CD4-positive, alpha-beta memory T cell (primary cell): ENCODE results near the gene ZNF302. TPM values are rescaled to one million over a fixed set of nuclear protein-coding genes. Genes with fewer than 3 reads are reported as not detected.

Source experiments
- CTCF ChIA-PET: fragments of 350-600 bp; sonication (Branson Sonifier 250); formaldehyde crosslinking; loops from one replicate; lab custom pipeline; 2021; ENCODE audit warnings: inconsistent platforms; ENCODE audit not compliant: partially characterized antibody; lab: Charles Lee
- POLR2A ChIA-PET: fragments of 350-600 bp; sonication (Branson Sonifier 250); formaldehyde crosslinking; loops from one replicate; lab custom pipeline; 2021; ENCODE audit not compliant: partially characterized antibody; lab: Charles Lee
- DNase-seq, 5 donors: peaks; one replicate each; pipeline versions ENCODE4 v3.0.0 to v3.0.0-alpha.2; 2020 to 2022; ENCODE audit warnings: mixed read lengths in 1 of 5
- H3K27ac ChIP-seq: one replicate; pipeline ENCODE4 v1.7.0; 2013; ENCODE audit warnings: low read depth, low read length
- H3K27me3 ChIP-seq: 2 replicates; pipeline ENCODE4 v1.7.0; 2013; ENCODE audit warnings: mild to moderate bottlenecking, low read length, moderate library complexity; ENCODE audit not compliant: insufficient read depth
- H3K36me3 ChIP-seq: 2 replicates; pipeline ENCODE4 v1.7.0; 2013; ENCODE audit warnings: mild to moderate bottlenecking, low read length, moderate library complexity; ENCODE audit not compliant: insufficient read depth
- H3K4me1 ChIP-seq: 2 replicates; pipeline ENCODE4 v1.7.0; 2013; ENCODE audit warnings: mild to moderate bottlenecking, low read length, moderate library complexity; ENCODE audit not compliant: insufficient read depth
- H3K4me3 ChIP-seq, 2 donors: one replicate each; pipeline ENCODE4 v1.7.0; 2013; ENCODE audit warnings: low read length in 2 of 2, mild to moderate bottlenecking in 1 of 2
- H3K9me3 ChIP-seq, 2 donors: one replicate each; pipeline ENCODE4 v1.7.0; 2013; ENCODE audit warnings: low read length in 2 of 2, control low read depth in 1 of 2; ENCODE audit not compliant: control insufficient read depth in 1 of 2
- H3K27ac Mint-ChIP-seq, 7 donors: one replicate each; pipeline ENCODE4 v1.8.0; 2020 to 2021; ENCODE audit warnings: mixed read lengths in 7 of 7, mild to moderate bottlenecking in 6 of 7, inconsistent platforms in 3 of 7, moderate library complexity in 3 of 7
- H3K27me3 Mint-ChIP-seq, 2 donors: one replicate each; pipeline ENCODE4 v1.8.0; 2020 to 2021; ENCODE audit warnings: mixed read lengths in 2 of 2
- H3K36me3 Mint-ChIP-seq, 2 donors: one replicate each; pipeline ENCODE4 v1.8.0; 2020 to 2021; ENCODE audit warnings: mixed read lengths in 2 of 2, inconsistent platforms in 1 of 2, mild to moderate bottlenecking in 1 of 2
- H3K4me1 Mint-ChIP-seq, 4 donors: one replicate each; pipeline ENCODE4 v1.8.0; 2020 to 2021; ENCODE audit warnings: mixed read lengths in 4 of 4, mild to moderate bottlenecking in 1 of 4
- H3K4me3 Mint-ChIP-seq, 8 donors: one replicate each; pipeline ENCODE4 v1.8.0; 2020 to 2021; ENCODE audit warnings: mixed read lengths in 8 of 8, mild to moderate bottlenecking in 7 of 8, moderate library complexity in 6 of 8, inconsistent platforms in 3 of 8
- H3K9me3 Mint-ChIP-seq, 8 donors: one replicate each; pipeline ENCODE4 v1.8.0; 2020 to 2021; ENCODE audit warnings: mixed read lengths in 8 of 8, mild to moderate bottlenecking in 5 of 8, inconsistent platforms in 3 of 8, moderate library complexity in 1 of 8
- intact Hi-C: fragments of 100-400 bp; cut with micrococcal nuclease; formaldehyde crosslinking; loops from one replicate; pipeline ENCODE4 v1.15.1; 2023
- polyA plus RNA-seq, 2 donors: library from polyadenylated mRNA; unstranded; fragments of 300-500 nt; fragmentation: Illumina TruSeq; gene quantifications; one replicate each; pipeline ENCODE4 v1.2.3, GENCODE V29; 2021
- total RNA-seq, 2 experiments: library from RNA; stranded (reverse); gene quantifications; one replicate each; pipeline ENCODE4 v1.2.3, GENCODE V29; 2021

ZNF302 gene
- 10 to 100 TPM; 50.8 to 53.3 TPM for total RNA-seq
- 10 to 100 TPM; 18.2 to 19.4 TPM for polyA plus RNA-seq

DNA sequence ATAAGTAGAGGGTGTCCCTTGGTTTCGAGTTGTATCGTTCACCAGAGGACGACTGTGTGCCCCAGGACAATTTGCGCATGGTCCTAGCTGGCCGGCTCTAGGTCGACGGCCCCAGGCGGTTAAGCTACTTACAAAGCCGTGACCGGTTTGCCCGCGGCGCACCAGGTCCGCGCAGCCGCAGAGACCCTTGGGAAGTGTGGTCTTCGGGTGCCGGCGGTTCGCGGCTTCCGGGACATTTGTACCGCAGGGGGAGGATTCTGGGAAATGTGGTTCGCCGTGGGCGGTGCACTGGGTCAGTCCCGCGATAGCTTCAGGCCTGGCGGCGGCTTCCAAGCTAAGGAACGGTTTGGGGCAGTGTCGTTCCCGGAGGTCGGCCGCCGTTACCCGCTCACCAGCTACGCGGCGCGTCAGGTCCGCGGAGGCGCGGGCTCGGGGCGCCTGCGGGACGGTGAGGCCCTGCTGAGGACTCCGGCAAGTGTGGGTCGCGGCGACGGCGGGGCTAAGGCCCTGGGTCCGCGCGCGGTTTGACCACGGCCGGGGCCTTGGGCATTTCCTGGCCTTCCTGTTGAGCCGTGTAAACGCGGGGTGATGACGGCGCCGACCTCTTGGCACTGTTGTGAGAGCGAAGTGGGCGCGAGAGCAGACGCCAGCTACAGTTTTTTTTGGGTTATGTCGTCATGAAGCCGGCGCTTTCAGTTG lies at the start of gene ZNF302:
TSS of gene ZNF302 (plus strand) at position 293 of the 699 bp plus-strand sequence. CDS start 1,127 bp downstream, outside the sequence.
- peaks cover 18 to 41% (median 23%) of the 10 kb centered on the region in 4 donors for H3K4me1 Mint-ChIP-seq
- peaks cover 0 to 6% of the 10 kb centered on the region in 2 donors for H3K27me3 Mint-ChIP-seq
- peaks cover 43 to 60% of the 10 kb centered on the region in 2 donors for H3K36me3 Mint-ChIP-seq
- ChIA-PET CTCF (interaction anchor here (1.5 to 1.7 kb wide), 4 partner anchors 15 to 56 kb away, joined by 4 to 9 read pairs (median 7); partner anchors contain the start of gene ZNF181), POLR2A (interaction anchor here (0.6 to 3.3 kb wide), 16 partner anchors 9 to 337 kb away, joined by 3 to 26 read pairs (median 4); partner anchors contain the start of genes UBA2, ZNF181 and ZNF792)
- peak within 1 kb of the TSS; percentile 73 to 94 for H3K4me3 ChIP-seq
- H3K36me3 ChIP-seq, result peaks cover 6% of the 10 kb centered on the region
- H3K27me3 ChIP-seq, result no peaks in the 10 kb centered on the region
- peaks cover 3 to 37% (median 28%) of the 10 kb centered on the region in 8 donors for H3K9me3 Mint-ChIP-seq
- peak within 1 kb of the TSS; percentile 95 to 100 (median 99) for H3K4me3 Mint-ChIP-seq
- peaks cover 0 to 3% of the 10 kb centered on the region in 2 donors for H3K9me3 ChIP-seq
- intact Hi-C loops, result loop anchor here (1.0 to 5.0 kb wide), 5 partner anchors 15 to 1070 kb away; partner anchors contain the start of genes LIN37, LSM14A, PSENEN and U2AF1L4
- H3K27ac ChIP-seq, result peak within 1 kb of the TSS; percentile 89
- DNase-seq, result peak; percentile 93 to 95 (median 94)
- peaks cover 21% of the 10 kb centered on the region for H3K4me1 ChIP-seq
- H3K27ac Mint-ChIP-seq, result peak within 1 kb of the TSS; percentile 97 to 100 (median 99)

DNA sequence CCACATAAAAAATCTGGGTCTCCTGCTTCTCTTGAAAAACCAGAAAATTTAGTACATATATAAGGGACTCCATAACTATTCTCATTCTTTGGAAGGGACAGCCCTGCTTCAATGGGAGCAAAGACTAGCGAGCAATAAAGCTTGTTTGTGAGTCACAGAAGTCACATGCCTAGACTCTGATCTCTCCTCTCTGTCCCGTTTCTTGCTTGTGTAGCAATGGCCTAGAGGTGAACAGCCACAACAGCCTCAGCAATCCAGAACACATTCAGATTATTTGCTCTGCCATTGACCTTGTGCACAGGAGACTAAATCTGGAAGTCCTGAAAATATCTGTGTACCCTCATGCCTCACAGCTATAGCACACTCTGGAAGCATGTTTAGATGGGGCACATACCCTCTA lies 43.7 kb upstream of the ZNF302 start:
- Mint-ChIP-seq H3K9me3 (peaks cover 0 to 51% (median 29%) of the 10 kb centered on the region in 8 donors), H3K4me3 (no peak overlapping the region), H3K27ac (no peak overlapping the region), H3K36me3 (peaks cover 12 to 16% of the 10 kb centered on the region in 2 donors), H3K4me1 (no peaks in the 10 kb centered on the region), H3K27me3 (no peaks in the 10 kb centered on the region)
- Histone ChIP-seq H3K4me3 (no peak overlapping the region), H3K36me3 (no peaks in the 10 kb centered on the region), H3K27me3 (no peaks in the 10 kb centered on the region), H3K9me3 (peaks cover 5 to 15% of the 10 kb centered on the region in 2 donors), H3K4me1 (no peaks in the 10 kb centered on the region), H3K27ac (no peak overlapping the region)
- POLR2A ChIA-PET, result no interaction called here
- no peak for DNase-seq
- intact Hi-C loops, result no loop called here
- CTCF ChIA-PET, result no interaction called here

DNA sequence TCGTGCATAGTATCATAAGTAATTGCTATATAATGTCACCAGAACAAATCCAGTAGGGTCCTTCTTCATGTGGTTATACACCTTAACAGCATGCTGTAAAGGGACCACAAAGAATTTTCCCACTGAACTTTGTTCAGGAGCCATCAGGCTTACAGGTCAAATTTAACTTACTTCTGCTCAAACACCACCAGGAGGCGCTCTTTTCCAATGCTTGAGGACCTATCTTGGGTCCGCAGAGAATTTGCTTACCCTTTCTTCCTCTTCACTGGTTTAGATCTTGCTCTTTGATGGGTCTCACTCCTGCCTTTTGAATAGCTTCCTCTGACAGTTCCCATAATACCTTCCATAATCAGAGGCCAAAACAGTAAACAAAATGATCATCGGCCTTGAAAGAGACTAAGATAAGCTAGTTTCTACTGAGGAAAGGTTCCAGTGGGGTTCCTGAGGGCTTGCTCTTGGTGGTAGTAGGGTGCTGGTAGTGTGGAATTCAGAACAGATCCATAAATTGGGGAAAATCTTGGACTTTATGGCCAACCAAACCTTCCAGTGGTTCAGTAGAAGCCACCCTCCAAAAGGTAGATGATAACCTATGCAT lies 37.9 kb upstream of the ZNF302 start:
- intact Hi-C loops, result loop anchor here (1.0 kb wide), 2 partner anchors 24 to 73 kb away; no protein-coding TSS in a partner anchor
- Histone ChIP-seq H3K4me1 (no peaks in the 10 kb centered on the region), H3K9me3 (peaks cover 5 to 10% of the 10 kb centered on the region in 2 donors), H3K4me3 (no peak overlapping the region), H3K27me3 (no peaks in the 10 kb centered on the region), H3K27ac (no peak overlapping the region), H3K36me3 (no peaks in the 10 kb centered on the region)
- H3K4me1 Mint-ChIP-seq, result peaks cover 0 to 3% (median 0%) of the 10 kb centered on the region in 4 donors
- CTCF ChIA-PET, result interaction anchor here (0.6 to 7.2 kb wide), 18 partner anchors 9 to 485 kb away, joined by 3 to 144 read pairs (median 3); partner anchors contain the start of gene ZNF302
- H3K4me3 Mint-ChIP-seq, result no peak overlapping the region
- peak; percentile 52 to 66 (median 62) for DNase-seq
- H3K9me3 Mint-ChIP-seq, result peaks cover 0 to 18% (median 14%) of the 10 kb centered on the region in 8 donors
- H3K36me3 Mint-ChIP-seq, result peaks cover 5 to 12% of the 10 kb centered on the region in 2 donors
- POLR2A ChIA-PET, result no interaction called here
- no peaks in the 10 kb centered on the region for H3K27me3 Mint-ChIP-seq
- no peak overlapping the region for H3K27ac Mint-ChIP-seq

DNA sequence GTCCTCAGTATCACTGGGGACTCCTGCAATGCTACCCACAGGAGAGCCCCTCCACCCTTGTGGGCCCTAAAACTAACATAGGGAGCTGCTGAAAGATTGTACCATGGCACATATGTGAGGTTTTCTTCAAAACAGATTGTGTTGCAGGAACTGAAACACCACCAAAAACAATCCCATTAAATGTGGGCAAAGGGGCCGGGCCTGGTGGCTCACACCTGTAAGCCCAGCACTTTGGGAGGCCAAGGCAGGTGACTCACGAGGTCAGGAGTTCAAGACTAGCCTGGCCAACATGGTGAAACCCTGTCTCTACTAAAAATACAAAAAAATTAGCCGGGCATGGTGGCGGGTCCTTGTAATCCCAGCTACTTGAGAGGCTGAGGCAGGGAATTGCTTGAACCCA lies 35.2 kb upstream of the ZNF302 start:
- intact Hi-C loops, result no loop called here

GRCh38 chr19:34644991-34645461 lies 32.5 kb upstream of the ZNF302 start:
- no peaks in the 10 kb centered on the region for H3K9me3 Mint-ChIP-seq
- H3K4me3 ChIP-seq, result no peak overlapping the region
- intact Hi-C loops, result no loop called here
- POLR2A ChIA-PET, result no interaction called here
- H3K4me1 Mint-ChIP-seq, result no peaks in the 10 kb centered on the region
- no peaks in the 10 kb centered on the region for H3K36me3 Mint-ChIP-seq
- H3K27ac ChIP-seq, result no peak overlapping the region
- no peak for DNase-seq
- CTCF ChIA-PET, result no interaction called here
- no peak overlapping the region for H3K4me3 Mint-ChIP-seq
- H3K27ac Mint-ChIP-seq, result no peak overlapping the region
- no peaks in the 10 kb centered on the region for H3K36me3 ChIP-seq
- no peaks in the 10 kb centered on the region for H3K9me3 ChIP-seq
- no peaks in the 10 kb centered on the region for H3K27me3 Mint-ChIP-seq
- H3K4me1 ChIP-seq, result no peaks in the 10 kb centered on the region
- H3K27me3 ChIP-seq, result no peaks in the 10 kb centered on the region

More for the DNA sequence above, 35.2 kb upstream of the ZNF302 start:
- CTCF ChIA-PET, result interaction anchor here (1.4 to 7.2 kb wide), 3 partner anchors 12 to 68 kb away, joined by 3 to 144 read pairs (median 16); no protein-coding TSS in a partner anchor
- Mint-ChIP-seq H3K36me3 (no peaks in the 10 kb centered on the region), H3K4me1 (peaks cover 0 to 3% (median 0%) of the 10 kb centered on the region in 4 donors), H3K4me3 (no peak overlapping the region), H3K27ac (no peak overlapping the region), H3K27me3 (no peaks in the 10 kb centered on the region), H3K9me3 (no peaks in the 10 kb centered on the region)
- Histone ChIP-seq H3K4me3 (no peak overlapping the region), H3K9me3 (no peaks in the 10 kb centered on the region), H3K36me3 (no peaks in the 10 kb centered on the region), H3K27ac (no peak overlapping the region), H3K27me3 (no peaks in the 10 kb centered on the region), H3K4me1 (no peaks in the 10 kb centered on the region)
- POLR2A ChIA-PET, result no interaction called here
- DNase-seq, result no peak

DNA sequence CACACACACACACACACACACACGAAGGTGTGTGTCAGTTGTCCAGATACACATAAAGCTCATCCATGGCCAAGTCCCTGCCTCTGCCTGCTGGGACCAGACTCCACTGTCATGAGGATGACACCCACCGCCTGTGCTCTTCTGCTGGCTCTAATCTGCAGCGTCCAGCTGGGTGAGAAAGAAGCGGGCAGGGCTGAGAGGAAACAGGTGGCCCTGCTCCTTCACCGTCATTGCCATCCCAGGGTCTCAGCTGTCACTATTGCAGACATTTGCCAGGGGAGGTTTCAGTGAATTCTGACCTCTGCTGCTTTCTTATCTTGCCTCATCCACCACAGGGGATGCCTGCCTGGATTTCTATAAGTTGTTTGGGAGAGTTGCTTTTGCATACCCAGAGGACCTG lies 31.9 kb upstream of the ZNF302 start:
- H3K27me3 ChIP-seq, result no peaks in the 10 kb centered on the region
- no peak overlapping the region for H3K27ac ChIP-seq
- intact Hi-C loops, result no loop called here
- no peaks in the 10 kb centered on the region for H3K9me3 ChIP-seq
- ChIA-PET POLR2A (no interaction called here), CTCF (no interaction called here)
- DNase-seq, result no peak
- no peak overlapping the region for H3K4me3 ChIP-seq
- no peaks in the 10 kb centered on the region for H3K36me3 Mint-ChIP-seq
- no peaks in the 10 kb centered on the region for H3K4me1 ChIP-seq
- H3K27ac Mint-ChIP-seq, result no peak overlapping the region
- peaks cover 0 to under 1% of the 10 kb centered on the region in 2 donors for H3K27me3 Mint-ChIP-seq
- H3K36me3 ChIP-seq, result no peaks in the 10 kb centered on the region
- no peaks in the 10 kb centered on the region for H3K4me1 Mint-ChIP-seq
- H3K4me3 Mint-ChIP-seq, result no peak overlapping the region
- peaks cover 0 to under 1% (median 0%) of the 10 kb centered on the region in 8 donors for H3K9me3 Mint-ChIP-seq
